K562 (cell line): ENCODE results near the gene NPNT. TPM values are rescaled to one million over a fixed set of nuclear protein-coding genes. Genes with fewer than 3 reads are reported as not detected.

Experiments used
- ATAC-seq: fragments of 200-7000 bp; cut with Tn5 transposase; 3 replicates; pipeline ENCODE4 v1.9.1; 2020; ENCODE audit warnings: moderate library complexity
- BruUV-seq: library from RNA; stranded (reverse); fragments of 400-500 nt; replicated peaks from 2 replicates; lab custom pipeline; 2021; lab: Mats Ljungman, UMichigan
- CTCF ChIA-PET: fragments of 300-600 bp; formaldehyde crosslinking; extraction: SDS; loops from one replicate; lab custom pipeline; 2021; ENCODE audit warnings: low intra/inter-chr PET ratio; lab: Yijun Ruan, JAX
- POLR2A ChIA-PET: fragments of 300-600, 350-650 bp; sonication (Branson Sonifier 250); formaldehyde crosslinking; extraction: SDS; loops from one replicate; lab custom pipeline; 2021; ENCODE audit warnings: antibody characterized with exemption, inconsistent platforms; lab: Yijun Ruan, JAX
- DNase-seq, 4 experiments: peaks; one replicate each; pipeline versions ENCODE4 v3.0.0 to v3.0.0-alpha.2; 2011 to 2018; ENCODE audit warnings: low spot score in 3 of 4, mixed read lengths in 3 of 4; ENCODE audit errors: extremely low read depth in 1 of 4
- FAIRE-seq: peaks from 2 replicates; lab custom pipeline; 2011; peaks lifted over from hg19 to GRCh38; lab: Jason Lieb, UNC
- H2AFZ ChIP-seq: 2 replicates; pipeline ENCODE4 v1.6.0; 2011; ENCODE audit warnings: low read depth, low read length, control low read depth, inconsistent platforms
- H3K27ac ChIP-seq: fragments of 200-600 bp; 3 replicates; pipeline ENCODE4 v1.8.0; 2011; ENCODE audit warnings: low read depth, mild to moderate bottlenecking, control low read depth, inconsistent platforms, low read length, moderate library complexity, mixed read lengths; ENCODE audit errors: extremely low read depth
- H3K27me3 ChIP-seq, 2 experiments: fragments of 300-600 bp in 1 of 2; 2 replicates in 1 of 2; 3 replicates in 1 of 2; pipeline versions ENCODE4 v1.6.0 to v1.8.0; 2011; ENCODE audit warnings: inconsistent platforms in 2 of 2, low read length in 2 of 2, mild to moderate bottlenecking in 1 of 2, mixed read lengths in 1 of 2, moderate library complexity in 1 of 2; ENCODE audit not compliant: control insufficient read depth in 2 of 2, insufficient read depth in 2 of 2
- H3K36me3 ChIP-seq: fragments of 300-600 bp; 3 replicates; pipeline ENCODE4 v1.8.0; 2011; ENCODE audit warnings: mild to moderate bottlenecking, low read length, inconsistent platforms; ENCODE audit not compliant: control insufficient read depth, insufficient read depth
- H3K4me1 ChIP-seq, 2 experiments: fragments of 200-600 bp in 1 of 2; replicated peaks in 1 of 2; 2 replicates in 1 of 2; 3 replicates in 1 of 2; pipeline versions ENCODE4 v1.5.1 to v1.8.0; 2011; ENCODE audit warnings: inconsistent platforms in 2 of 2, low read length in 2 of 2, mild to moderate bottlenecking in 1 of 2, mixed read lengths in 1 of 2, moderate library complexity in 1 of 2; ENCODE audit not compliant: control insufficient read depth in 2 of 2, insufficient read depth in 2 of 2
- H3K4me2 ChIP-seq: 2 replicates; pipeline ENCODE4 v1.6.1; 2011; ENCODE audit warnings: low read length, control low read depth, inconsistent platforms, mixed read lengths; ENCODE audit not compliant: insufficient read depth
- H3K4me3 ChIP-seq: fragments of 200-600 bp; sonication (generic), shearing (Covaris generic); 2 replicates; pipeline ENCODE4 v1.5.1; 2016; ENCODE audit warnings: control low read depth, inconsistent platforms
- H3K79me2 ChIP-seq: fragments of 200-600 bp; 3 replicates; pipeline ENCODE4 v1.8.0; 2011; ENCODE audit warnings: low read length, inconsistent platforms; ENCODE audit not compliant: control insufficient read depth, insufficient read depth
- H3K9ac ChIP-seq, 2 experiments: 2 replicates each; pipeline versions ENCODE4 v1.6.0 to v1.6.1; 2011; ENCODE audit warnings: low read depth in 2 of 2, low read length in 2 of 2, control low read depth in 1 of 2, inconsistent platforms in 1 of 2, mild to moderate bottlenecking in 1 of 2, mixed read lengths in 1 of 2; ENCODE audit not compliant: insufficient read depth in 1 of 2
- H3K9me1 ChIP-seq: one replicate; pipeline ENCODE4 v1.6.0; 2011; ENCODE audit warnings: inconsistent platforms, mild to moderate bottlenecking, low read length, moderate library complexity; ENCODE audit not compliant: control insufficient read depth, insufficient read depth
- H3K9me3 ChIP-seq: replicated peaks from 2 replicates; pipeline ENCODE4 v1.5.1; 2011; ENCODE audit warnings: low read depth, low read length, inconsistent platforms; ENCODE audit not compliant: control insufficient read depth, insufficient read depth
- H4K20me1 ChIP-seq: replicated peaks from 2 replicates; pipeline ENCODE4 v1.6.1; 2011; ENCODE audit warnings: low read length, inconsistent platforms, mixed read lengths; ENCODE audit not compliant: control insufficient read depth, insufficient read depth
- ADNP ChIP-seq: fragments of 200-800 bp; sonication (Bioruptor generic); IDR thresholded peaks from 2 replicates; pipeline ENCODE4 v1.6.1; 2016; ENCODE audit warnings: missing genetic modification characterization, missing compliant biosample characterization
- CBFA2T2 ChIP-seq: fragments of 450-650 bp; conservative IDR thresholded peaks from 2 replicates; pipeline ENCODE4 v1.6.1; 2017; ENCODE audit warnings: mild to moderate bottlenecking
- CBX3 ChIP-seq, 2 experiments: IDR thresholded peaks; 1 replicate in 1 of 2; 2 replicates in 1 of 2; pipeline ENCODE4 v1.6.1; 2012; ENCODE audit warnings: inconsistent platforms in 2 of 2, low read length in 2 of 2, borderline replicate concordance in 1 of 2, control low read depth in 1 of 2
- CHD2 ChIP-seq: IDR thresholded peaks from 2 replicates; pipeline ENCODE4 v1.6.1; 2011; ENCODE audit warnings: low read depth, low read length
- HDAC6 ChIP-seq: IDR thresholded peaks from 2 replicates; pipeline ENCODE4 v1.6.1; 2012; ENCODE audit warnings: low read depth, mild to moderate bottlenecking, control low read depth, inconsistent platforms, low read length, moderate library complexity
- HOMEZ ChIP-seq: fragments of 250-450 bp; sonication (Bioruptor Pico); IDR thresholded peaks from 2 replicates; pipeline ENCODE4 v1.4.0; 2020; ENCODE audit warnings: mild to moderate bottlenecking, moderate library complexity
- KLF1 ChIP-seq: fragments of 450-650 bp; IDR thresholded peaks from 2 replicates; pipeline ENCODE4 v1.6.1; 2016; ENCODE audit warnings: missing genetic modification characterization, missing compliant biosample characterization
- KLF6 ChIP-seq: fragments of 250-450 bp; sonication (Bioruptor Pico); IDR thresholded peaks from 2 replicates; pipeline ENCODE4 v1.4.0; 2020; ENCODE audit warnings: mild to moderate bottlenecking, moderate library complexity, borderline replicate concordance
- MAFK ChIP-seq: IDR thresholded peaks from 2 replicates; pipeline ENCODE4 v1.6.1; 2011; ENCODE audit warnings: low read length, improper control_type of control experiment
- MCM2 ChIP-seq: fragments of 450-650 bp; IDR thresholded peaks from 2 replicates; pipeline ENCODE4 v1.6.1; 2017; ENCODE audit warnings: low read depth, mild to moderate bottlenecking
- MNT ChIP-seq, 2 experiments: fragments of 450-650 bp; conservative IDR thresholded peaks; 2 replicates each; pipeline ENCODE4 v1.6.1; 2017; ENCODE audit warnings: mild to moderate bottlenecking in 2 of 2, moderate library complexity in 2 of 2
- NFATC3 ChIP-seq: fragments of 450-650 bp; IDR thresholded peaks from 2 replicates; pipeline ENCODE4 v1.6.1; 2017; ENCODE audit warnings: mild to moderate bottlenecking
- NR2F6 ChIP-seq: fragments of 450-650 bp; formaldehyde crosslinking; IDR thresholded peaks from 2 replicates; pipeline ENCODE4 v1.4.0; 2020; ENCODE audit warnings: mild to moderate bottlenecking
- NRF1 ChIP-seq, 2 experiments: fragments of 450-650 bp; IDR thresholded peaks in 1 of 2; conservative IDR thresholded peaks in 1 of 2; 2 replicates each; pipeline ENCODE4 v1.6.1; 2014; ENCODE audit warnings: mild to moderate bottlenecking in 2 of 2
- PCBP2 ChIP-seq: fragments of 200-400 bp; formaldehyde crosslinking; IDR thresholded peaks from 2 replicates; pipeline ENCODE4 v1.6.1; 2018; ENCODE audit warnings: low read length, low read depth, mild to moderate bottlenecking, moderate library complexity; ENCODE audit not compliant: poor library complexity, severe bottlenecking
- SRSF9 ChIP-seq: fragments of 200-400 bp; formaldehyde crosslinking; IDR thresholded peaks from 2 replicates; pipeline ENCODE4 v1.6.1; 2017; ENCODE audit warnings: low read depth, low read length, borderline replicate concordance
- TRIM24 ChIP-seq, 2 experiments: fragments of 450-650 bp; IDR thresholded peaks; 2 replicates each; pipeline ENCODE4 v1.6.1; 2016
- TRIM28 ChIP-seq: fragments of 450-650 bp; IDR thresholded peaks from 2 replicates; pipeline ENCODE4 v1.6.1; 2017
- ZNF354B ChIP-seq: fragments of 250-450 bp; sonication (Bioruptor Pico); IDR thresholded peaks from 2 replicates; pipeline ENCODE4 v1.4.0; 2020
- ZNF79 ChIP-seq: fragments of 250-450 bp; sonication (Bioruptor Pico); IDR thresholded peaks from 2 replicates; pipeline ENCODE4 v1.4.0; 2020; ENCODE audit warnings: low read depth, mild to moderate bottlenecking, moderate library complexity
- whole genome bisulfite sequencing: fragments of 100-300 bp; shearing (Covaris generic); methylation state at CpG from one replicate; pipeline ENCODE4 v1.1.6; 2016; ENCODE audit warnings: low coverage, mixed read lengths; ENCODE audit not compliant: insufficient coverage; ENCODE audit errors: missing lambda C conversion rate; 5-methylcytosine and 5-hydroxymethylcytosine counted together
- in situ Hi-C: fragments of 300-500 bp; cut with MboI; formaldehyde crosslinking; loops from 4 replicates; pipeline ENCODE4 v1.15.0; 2018; ENCODE audit warnings: inconsistent platforms, mixed read lengths
- intact Hi-C: fragments of 100-400 bp; cut with micrococcal nuclease; formaldehyde crosslinking; loops from 2 replicates; pipeline ENCODE4 v1.14.2; 2022
- polyA plus RNA-seq, 8 experiments: library from polyadenylated mRNA; depleted of rRNA in 4 of 8; stranded (reverse) in 5 of 8; unstranded in 3 of 8; fragments of >200 nt; fragmentation: Nextera tagmentation in 2 of 8; fragmentation: Illumina TruSeq in 1 of 8; extraction: Ambion mirVana in 2 of 8; extraction: Trizol in 1 of 8; gene quantifications; 2 replicates each; pipeline versions ENCODE4 v1.2.1 to v1.2.3, GENCODE V29; 2011 to 2014; ENCODE audit warnings: inconsistent platforms in 1 of 8, missing spikeins in 1 of 8
- total RNA-seq, 7 experiments: library from RNA; depleted of rRNA in 6 of 7; stranded (reverse); fragments of >200 nt in 6 of 7; fragmentation: Illumina TruSeq in 2 of 7; extraction: Trizol in 2 of 7; gene quantifications; 2 replicates each; pipeline versions ENCODE4 v1.2.1 to v1.2.3, GENCODE V29; 2011 to 2021; ENCODE audit warnings: low replicate concordance in 1 of 7

The NPNT gene
- total and polyA plus RNA-seq, 9 of the 15 experiments (the other 6 are each of a cell fraction or from before 2014, with no cell fraction given) = 0.22 TPM; not detected in 8

- TF ChIP-seq HOMEZ (CRISPR knock-in tag) = no peak
- TF ChIP-seq HDAC6 = no peak
- no peak for TF ChIP-seq ZNF354B (CRISPR knock-in tag)
- no peak for TF ChIP-seq KLF6
- no peak for TF ChIP-seq ZNF79 (CRISPR knock-in tag)
Observed at GRCh38 chr4:105963461-105964400, 68.5 kb downstream of the NPNT start (continued).

DNA sequence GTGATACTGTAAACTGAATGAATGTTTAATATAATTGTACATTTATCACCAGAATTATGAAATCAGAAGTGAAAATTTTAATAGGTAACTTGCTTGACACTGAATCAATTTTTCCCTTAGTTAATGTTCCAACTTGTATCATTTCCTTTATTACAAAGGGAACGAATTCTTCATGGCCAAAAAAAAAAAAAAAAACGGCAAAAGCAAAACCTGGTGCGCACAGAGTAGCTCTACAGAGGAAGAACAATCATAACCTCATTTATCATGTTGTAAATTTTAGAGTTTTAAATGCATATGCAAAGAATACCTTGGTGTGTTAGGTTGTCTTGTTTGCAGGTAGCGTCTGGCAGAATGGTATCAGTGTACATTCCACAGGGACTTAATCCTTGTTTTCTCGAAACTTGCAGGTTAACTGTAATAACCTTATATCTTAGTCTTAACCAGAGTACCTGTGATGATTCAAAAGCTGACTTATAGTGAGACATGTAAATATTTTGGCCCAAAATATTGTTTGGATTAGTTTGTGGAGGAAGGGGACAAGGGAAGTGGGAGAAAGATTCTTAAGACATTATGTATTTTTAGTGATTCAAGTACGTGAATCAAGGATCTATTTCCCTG is 70.0 kb downstream of the NPNT start:
- no peaks in the 10 kb centered on the region for H3K79me2 ChIP-seq
- DNase-seq (no peak), ATAC-seq (no peak), FAIRE-seq (peak; percentile 26)
- 58% methylated on average over 6 of the region's 6 CpGs for WGBS
- H3K9ac ChIP-seq = no peak overlapping the region
- H3K36me3 ChIP-seq = no peaks in the 10 kb centered on the region
- H4K20me1 ChIP-seq = no peaks in the 10 kb centered on the region
- no peaks in the 10 kb centered on the region for H3K9me3 ChIP-seq
- CTCF ChIA-PET = no interaction called here
- H2AFZ ChIP-seq = peak overlapping the region; percentile 64
- H3K9me1 ChIP-seq = no peaks in the 10 kb centered on the region
- no peaks in the 10 kb centered on the region for H3K27me3 ChIP-seq
- intact Hi-C loops (no loop called here), in situ Hi-C loops (no loop called here)
- no peak overlapping the region for H3K27ac ChIP-seq
- no TSS peak for BruUV-seq
- H3K4me2 ChIP-seq = no peak overlapping the region
- POLR2A ChIA-PET = no interaction called here
- H3K4me1 ChIP-seq = peaks cover 8 to 10% of the 10 kb centered on the region in 2 experiments; a peak in 3 of 5 replicates
- no peak overlapping the region for H3K4me3 ChIP-seq
- TF ChIP-seq CHD2 (no peak), NRF1 (conservative IDR thresholded peaks at IDR 0.05 in 1 of 2, IDR thresholded peaks at IDR 0.05 in 1 of 2) (no peak), NFATC3 (no peak), MCM2 (no peak), NR2F6 (CRISPR knock-in tag) (no peak), CBX3 (IDR thresholded peaks at IDR 0.05; ENCODE audit: borderline replicate concordance in 1 of 2, low read length in 2 of 2) (no peak), ADNP (tag) (no peak), PCBP2 (no peak), TRIM28 (no peak), SRSF9 (no peak), KLF1 (tag) (no peak), MAFK (no peak), TRIM24 (IDR thresholded peaks at IDR 0.05) (no peak), CBFA2T2 (no peak), MNT (conservative IDR thresholded peaks at IDR 0.05) (no peak)
